ENCODE data around the gene NRXN3.

DNA sequence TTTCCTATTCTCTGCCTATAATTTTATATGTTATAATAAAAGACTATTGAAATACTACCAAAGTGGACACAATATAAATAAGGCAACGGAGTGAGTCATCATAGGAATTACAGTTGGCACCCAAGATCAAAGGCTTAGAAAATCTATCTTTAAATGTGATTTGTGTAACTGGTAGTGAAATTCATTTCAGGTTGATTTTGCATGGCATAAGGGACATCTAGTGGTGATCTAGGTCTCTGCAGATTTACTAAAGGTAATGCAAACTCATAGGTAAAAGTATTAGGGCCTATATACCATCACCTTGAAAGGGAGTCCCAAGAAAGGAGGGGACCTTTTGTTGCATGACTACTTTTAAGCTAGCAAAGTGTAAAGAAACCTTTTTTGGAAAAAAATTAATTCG is 527.2 kb downstream of the NRXN3 start:
- no peak for TF ChIP-seq POLR2A (IDR thresholded peaks at IDR 0.05)
- peak in 3 of 6 experiments; percentile 41 to 51 (median 51) for TF ChIP-seq CTCF (IDR thresholded peaks at IDR 0.05)
